ENCODE data around the gene COMTD1. TPM values are rescaled to one million over a fixed set of nuclear protein-coding genes. Genes with fewer than 3 reads are reported as not detected.

The COMTD1 gene
- total and polyA plus RNA-seq, 2 of the 8 experiments (the other 6 are each of a cell fraction or from before 2014, with no cell fraction given), result 31.9 to 42.4 TPM

DNA sequence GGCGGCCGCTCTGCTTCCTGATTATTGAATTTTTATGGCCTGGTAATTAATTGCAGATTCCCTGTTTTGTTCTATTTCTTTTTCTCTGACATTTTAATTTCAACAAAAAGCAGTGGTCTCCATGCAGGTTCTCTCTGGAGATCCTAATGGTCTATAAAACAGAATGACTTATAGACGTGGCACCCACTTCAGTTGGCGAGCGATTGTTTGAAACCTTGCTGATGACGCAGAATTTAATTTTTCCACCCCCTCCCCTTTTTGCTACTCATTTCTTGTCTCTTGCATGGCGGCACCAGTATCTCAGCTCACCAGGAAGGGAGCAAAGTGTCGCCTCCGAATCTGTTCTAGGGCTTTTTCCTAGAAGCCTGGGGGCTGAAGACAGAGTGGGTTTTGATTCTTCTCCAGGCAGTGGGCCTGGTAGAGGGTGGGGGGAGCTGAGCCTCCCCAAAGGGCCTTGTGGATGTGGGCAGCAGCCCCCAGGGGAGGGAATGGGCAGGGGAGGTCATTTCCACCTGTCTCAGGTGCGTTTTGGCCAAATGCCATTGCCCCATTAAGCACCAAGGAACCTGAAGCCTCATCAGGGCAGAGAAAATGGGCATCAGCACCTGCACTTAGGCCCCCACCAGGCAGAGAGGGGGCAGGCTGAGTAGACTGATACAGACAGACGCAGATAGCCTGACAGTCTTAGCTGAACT is 3.5 kb upstream of the COMTD1 start:
- H2BK15ac ChIP-seq (ENCODE audit: low read length), result no peak overlapping the region
- no peak overlapping the region for H2BK120ac ChIP-seq (replicated peaks; ENCODE audit: low read depth, low read length)
- FAIRE-seq (no peak), DNase-seq (ENCODE audit: low read depth in 1 of 2, low spot score in 2 of 2) (no peak)
- H3K23me2 ChIP-seq (ENCODE audit: low read depth, low read length), result peaks cover 10% of the 10 kb centered on the region; the same call in 1 of the 2 replicates
- 0 out of 2 replicates have a peak overlapping the region, but pooled peaks have one; percentile 50 for H2BK12ac ChIP-seq (ENCODE audit: low read depth, low read length)
- no peak overlapping the region for H2BK20ac ChIP-seq (ENCODE audit: low read length)
- no peak overlapping the region for H3K4me2 ChIP-seq (ENCODE audit: insufficient read depth in 1 of 2, low read depth in 2 of 2, low read length in 2 of 2)
- POLR2A ChIA-PET (ENCODE audit: partially characterized antibody), result interaction anchor here (0.9 to 27.6 kb wide), 5 partner anchors 14 to 44 kb away, joined by 3 to 801 read pairs (median 3); partner anchors contain the start of gene VDAC2
- WGBS, 2 experiments (ENCODE audit: extremely low coverage in 1 of 2, insufficient coverage in 1 of 2, insufficient read length in 1 of 2, insufficient replicate concordance in 2 of 2, low coverage in 1 of 2, low lambda C conversion rate in 2 of 2, missing lambda C conversion rate in 1 of 2), result 91% methylated on average over 11 of the region's 11 CpGs; no CpG with 5 or more reads in 1 of the 2 experiments
- no peak overlapping the region for H3K27ac ChIP-seq (ENCODE audit: low read depth, low read length)
- no peak overlapping the region for H3K9ac ChIP-seq (replicated peaks in 1 of 4; ENCODE audit: extremely low read depth in 1 of 4, low read depth in 3 of 4, low read length in 3 of 4)
- H3K27me3 ChIP-seq (replicated peaks in 1 of 4; ENCODE audit: control insufficient read depth in 3 of 4, extremely low read depth in 1 of 4, insufficient read depth in 3 of 4, low read length in 3 of 4), result no peaks in the 10 kb centered on the region
- no peak overlapping the region for H2AFZ ChIP-seq (ENCODE audit: low read length)
- no peak overlapping the region for H2BK5ac ChIP-seq (ENCODE audit: low read depth, low read length)
- H3K56ac ChIP-seq (replicated peaks; ENCODE audit: insufficient read length, low read depth, low read length), result no peak overlapping the region
- no peak overlapping the region for H2AK5ac ChIP-seq (ENCODE audit: low read depth, low read length)
- H3K14ac ChIP-seq (ENCODE audit: insufficient read length), result no peak overlapping the region
- no peaks in the 10 kb centered on the region for H3K79me1 ChIP-seq (ENCODE audit: low read depth, low read length)
- H4K20me1 ChIP-seq (replicated peaks in 1 of 2; ENCODE audit: control insufficient read depth in 1 of 2, insufficient read depth in 2 of 2, low read length in 2 of 2), result no peaks in the 10 kb centered on the region
- H3K36me3 ChIP-seq (ENCODE audit: control insufficient read depth in 2 of 4, insufficient read depth in 4 of 4, low read length in 3 of 4), result no peaks in the 10 kb centered on the region
- H3K4me1 ChIP-seq (replicated peaks in 1 of 4; ENCODE audit: control insufficient read depth in 3 of 4, insufficient read depth in 4 of 4, low read length in 3 of 4), result peaks cover 0 to 8% (median 2%) of the 10 kb centered on the region in 4 experiments; a peak in 4 of 7 replicates
- CTCF ChIA-PET (ENCODE audit: partially characterized antibody), result interaction anchor here (0.6 to 18.9 kb wide), 7 partner anchors 11 to 355 kb away, joined by 3 to 209 read pairs (median 3); no protein-coding TSS in a partner anchor
- no peaks in the 10 kb centered on the region for H3K9me3 ChIP-seq (ENCODE audit: insufficient read depth in 2 of 2, low read depth in 1 of 2, low read length in 1 of 2)
- no peaks in the 10 kb centered on the region for H3K79me2 ChIP-seq (ENCODE audit: control insufficient read depth in 1 of 2, insufficient read depth in 2 of 2, low read length in 2 of 2)
- H3K23ac ChIP-seq (ENCODE audit: insufficient read length), result no peak overlapping the region
- H4K8ac ChIP-seq (ENCODE audit: extremely low read depth, insufficient read depth, low read length), result no peak overlapping the region
- no peak overlapping the region for H4K91ac ChIP-seq (replicated peaks; ENCODE audit: insufficient read length, low read length)
- H4K5ac ChIP-seq (ENCODE audit: insufficient read length, low read depth, low read length), result no peak overlapping the region
- no peak overlapping the region for H3K18ac ChIP-seq (ENCODE audit: extremely low read depth, low read length)
- no peak overlapping the region for H3K4ac ChIP-seq (replicated peaks; ENCODE audit: insufficient read length, low read depth, low read length)
- H3K4me3 ChIP-seq (ENCODE audit: extremely low read depth in 1 of 4, insufficient read depth in 2 of 4, low read depth in 3 of 4, low read length in 4 of 4), result no peak overlapping the region
- no peak for TF ChIP-seq RAD21 (IDR thresholded peaks at IDR 0.05 in 1 of 2, conservative IDR thresholded peaks at IDR 0.05 in 1 of 2; ENCODE audit: low read depth in 2 of 2, low read length in 2 of 2)
- no peak for TF ChIP-seq BRCA1 (IDR thresholded peaks at IDR 0.05; ENCODE audit: low read depth, low read length)
- no peak for TF ChIP-seq HDAC2 (IDR thresholded peaks at IDR 0.05; ENCODE audit: borderline replicate concordance in 1 of 2, low read depth in 2 of 2, low read length in 2 of 2)
- no peak for TF ChIP-seq ASH2L (IDR thresholded peaks at IDR 0.05; ENCODE audit: low read length)
- TF ChIP-seq SIN3A (conservative IDR thresholded peaks at IDR 0.05 in 1 of 2, IDR thresholded peaks at IDR 0.05 in 1 of 2; ENCODE audit: low read depth in 1 of 2, low read length in 2 of 2), result no peak
- no peak for TF ChIP-seq SUZ12 (IDR thresholded peaks at IDR 0.05; ENCODE audit: low read length)
- no peak for TF ChIP-seq SAP30 (IDR thresholded peaks at IDR 0.05; ENCODE audit: insufficient read depth, insufficient replicate concordance, low read length)
- no peak for TF ChIP-seq PHF8 (conservative IDR thresholded peaks at IDR 0.05; ENCODE audit: low read depth, low read length)
- TF ChIP-seq, protein P1, sequence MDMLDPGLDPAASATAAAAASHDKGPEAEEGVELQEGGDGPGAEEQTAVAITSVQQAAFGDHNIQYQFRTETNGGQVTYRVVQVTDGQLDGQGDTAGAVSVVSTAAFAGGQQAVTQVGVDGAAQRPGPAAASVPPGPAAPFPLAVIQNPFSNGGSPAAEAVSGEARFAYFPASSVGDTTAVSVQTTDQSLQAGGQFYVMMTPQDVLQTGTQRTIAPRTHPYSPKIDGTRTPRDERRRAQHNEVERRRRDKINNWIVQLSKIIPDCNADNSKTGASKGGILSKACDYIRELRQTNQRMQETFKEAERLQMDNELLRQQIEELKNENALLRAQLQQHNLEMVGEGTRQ (IDR thresholded peaks at IDR 0.05; ENCODE audit: low read length), result no peak
- no peak for TF ChIP-seq BACH1 (IDR thresholded peaks at IDR 0.05; ENCODE audit: low read length)
